ENCODE results near the gene JMJD6. TPM values are rescaled to one million over a fixed set of nuclear protein-coding genes. Genes with fewer than 3 reads are reported as not detected.

Gene JMJD6
- total and polyA plus RNA-seq, 2 of the 8 experiments (the other 6 are each of a cell fraction or from before 2014, with no cell fraction given), result 8.6 to 18.6 TPM

DNA sequence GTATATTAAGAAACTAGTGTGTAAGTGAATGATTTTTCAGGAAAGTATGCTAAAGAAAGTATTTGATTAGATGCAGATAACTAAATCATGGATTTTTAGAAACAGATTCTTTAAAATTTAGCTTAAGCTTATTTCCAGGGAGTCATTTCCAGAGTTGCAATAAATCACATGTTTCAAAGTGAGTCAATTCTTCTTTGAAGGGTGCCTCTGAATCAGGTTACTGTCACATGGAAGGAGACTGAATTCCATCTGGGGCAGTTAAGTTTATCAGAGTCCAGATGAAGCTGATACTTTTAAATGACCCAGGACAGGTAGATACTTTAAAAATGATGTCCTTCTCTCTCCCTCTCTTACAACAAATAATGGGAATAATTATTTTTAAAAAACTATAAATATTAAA lies 16.6 kb upstream of the JMJD6 start:
- Histone ChIP-seq H2AFZ (ENCODE audit: low read length) (no peak overlapping the region), H3K79me1 (ENCODE audit: low read depth, low read length) (no peaks in the 10 kb centered on the region), H2BK5ac (ENCODE audit: low read depth, low read length) (no peak overlapping the region), H3K23me2 (ENCODE audit: low read depth, low read length) (peaks cover 4% of the 10 kb centered on the region; the same call in 1 of the 2 replicates), H3K14ac (ENCODE audit: insufficient read length) (no peak overlapping the region), H2AK5ac (ENCODE audit: low read depth, low read length) (no peak overlapping the region), H4K8ac (ENCODE audit: extremely low read depth, insufficient read depth, low read length) (no peak overlapping the region), H2BK15ac (ENCODE audit: low read length) (no peak overlapping the region), H3K4ac (replicated peaks; ENCODE audit: insufficient read length, low read depth, low read length) (no peak overlapping the region), H4K5ac (ENCODE audit: insufficient read length, low read depth, low read length) (no peak overlapping the region), H3K27ac (ENCODE audit: low read depth, low read length) (no peak overlapping the region), H4K91ac (replicated peaks; ENCODE audit: insufficient read length, low read length) (no peak overlapping the region), H2BK120ac (replicated peaks; ENCODE audit: low read depth, low read length) (no peak overlapping the region), H3K9me3 (ENCODE audit: insufficient read depth in 2 of 2, low read depth in 1 of 2, low read length in 1 of 2) (no peaks in the 10 kb centered on the region), H2BK12ac (ENCODE audit: low read depth, low read length) (no peak overlapping the region), H3K79me2 (ENCODE audit: control insufficient read depth in 1 of 2, insufficient read depth in 2 of 2, low read length in 2 of 2) (peaks cover 0 to 16% of the 10 kb centered on the region in 2 experiments; a peak in 2 of 4 replicates), H4K20me1 (replicated peaks in 1 of 2; ENCODE audit: control insufficient read depth in 1 of 2, insufficient read depth in 2 of 2, low read length in 2 of 2) (no peaks in the 10 kb centered on the region), H3K9ac (replicated peaks in 1 of 4; ENCODE audit: extremely low read depth in 1 of 4, low read depth in 3 of 4, low read length in 3 of 4) (no peak overlapping the region), H3K4me2 (ENCODE audit: insufficient read depth in 1 of 2, low read depth in 2 of 2, low read length in 2 of 2) (no peak overlapping the region), H2BK20ac (ENCODE audit: low read length) (no peak overlapping the region), H3K27me3 (replicated peaks in 1 of 4; ENCODE audit: control insufficient read depth in 3 of 4, extremely low read depth in 1 of 4, insufficient read depth in 3 of 4, low read length in 3 of 4) (no peaks in the 10 kb centered on the region), H3K18ac (ENCODE audit: extremely low read depth, low read length) (no peak overlapping the region), H3K4me3 (ENCODE audit: extremely low read depth in 1 of 4, insufficient read depth in 2 of 4, low read depth in 3 of 4, low read length in 4 of 4) (no peak overlapping the region), H3K36me3 (ENCODE audit: control insufficient read depth in 2 of 4, insufficient read depth in 4 of 4, low read length in 3 of 4) (peaks cover 5 to 25% (median 12%) of the 10 kb centered on the region in 4 experiments; a peak in 7 of 8 replicates), H3K4me1 (replicated peaks in 1 of 4; ENCODE audit: control insufficient read depth in 3 of 4, insufficient read depth in 4 of 4, low read length in 3 of 4) (peaks cover 0 to 5% (median 3%) of the 10 kb centered on the region in 4 experiments; a peak in 5 of 7 replicates), H3K56ac (replicated peaks; ENCODE audit: insufficient read length, low read depth, low read length) (no peak overlapping the region), H3K23ac (ENCODE audit: insufficient read length) (no peak overlapping the region)
- TF ChIP-seq KDM4A (IDR thresholded peaks at IDR 0.05; ENCODE audit: low read depth, low read length, severe bottlenecking), result no peak
- TF ChIP-seq JUN (IDR thresholded peaks at IDR 0.05; ENCODE audit: low read depth, low read length), result no peak
- no peak for TF ChIP-seq PHF8 (conservative IDR thresholded peaks at IDR 0.05; ENCODE audit: low read depth, low read length)
- no peak for TF ChIP-seq EP300 (IDR thresholded peaks at IDR 0.05; ENCODE audit: borderline replicate concordance in 1 of 2, low read depth in 2 of 2, low read length in 2 of 2)
- no peak for TF ChIP-seq TEAD4 (IDR thresholded peaks at IDR 0.05; ENCODE audit: low read depth, low read length)
- ChIA-PET CTCF (ENCODE audit: partially characterized antibody) (no interaction called here), POLR2A (ENCODE audit: partially characterized antibody) (interaction anchor here (0.6 to 0.8 kb wide), 2 partner anchors 11 to 16 kb away, joined by 3 read pairs; partner anchors contain the start of gene METTL23)
- DNase-seq (ENCODE audit: low read depth in 1 of 2, low spot score in 2 of 2) (no peak), FAIRE-seq (no peak)

Data from H1 (cell line).